Breast epithelium (tissue), 3 donors: Measurements from ENCODE around the gene CPM.

ENCODE experiments used
- CTCF ChIP-seq, 3 donors: fragments of 450-650 bp; IDR thresholded peaks; one replicate each; pipeline ENCODE4 v1.5.1; 2016 to 2017; ENCODE audit warnings: antibody characterized with exemption in 3 of 3, mild to moderate bottlenecking in 3 of 3, moderate library complexity in 3 of 3
- POLR2A ChIP-seq: fragments of 450-650 bp; IDR thresholded peaks from one replicate; pipeline ENCODE4 v1.6.1; 2016; ENCODE audit warnings: antibody characterized with exemption, mild to moderate bottlenecking, moderate library complexity
- POLR2AphosphoS5 ChIP-seq, 3 donors: sonication (generic); formaldehyde crosslinking; IDR thresholded peaks; one replicate each; pipeline ENCODE4 v1.6.1; 2017; ENCODE audit warnings: antibody characterized with exemption in 3 of 3

DNA sequence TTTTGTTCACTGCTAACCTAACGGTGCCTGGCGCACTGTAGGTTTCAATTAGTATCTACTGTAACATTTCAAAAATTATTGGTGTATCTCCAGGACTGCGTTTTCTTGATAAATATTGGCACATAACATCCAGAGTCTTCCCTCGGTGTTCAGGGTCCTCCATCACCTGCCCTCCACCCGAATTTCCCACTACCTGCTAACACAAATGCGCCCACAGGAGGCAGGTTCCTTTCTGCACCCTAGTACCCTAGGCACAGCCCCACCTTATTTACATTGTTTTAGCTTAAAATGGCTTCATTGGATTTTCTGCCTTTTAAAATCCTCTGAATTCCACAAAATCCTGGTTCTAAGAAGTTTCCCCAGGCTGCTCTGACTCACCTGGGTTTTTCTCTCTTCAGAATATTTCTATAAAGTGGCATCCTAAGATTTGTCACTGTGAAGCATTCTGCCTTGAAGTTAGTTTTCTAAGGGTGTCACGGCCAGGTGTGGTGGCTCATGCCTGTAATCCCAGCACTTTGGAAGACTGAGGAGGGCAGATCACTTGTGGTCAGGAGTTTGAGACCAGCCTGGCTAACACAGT, 38.6 kb downstream of the CPM start:
- TF ChIP-seq POLR2A (no peak), CTCF (IDR thresholded peaks at IDR 0.05) (no peak), POLR2AphosphoS5 (IDR thresholded peaks at IDR 0.05) (no peak)
